ENCODE results near the gene HTR6.

DNA sequence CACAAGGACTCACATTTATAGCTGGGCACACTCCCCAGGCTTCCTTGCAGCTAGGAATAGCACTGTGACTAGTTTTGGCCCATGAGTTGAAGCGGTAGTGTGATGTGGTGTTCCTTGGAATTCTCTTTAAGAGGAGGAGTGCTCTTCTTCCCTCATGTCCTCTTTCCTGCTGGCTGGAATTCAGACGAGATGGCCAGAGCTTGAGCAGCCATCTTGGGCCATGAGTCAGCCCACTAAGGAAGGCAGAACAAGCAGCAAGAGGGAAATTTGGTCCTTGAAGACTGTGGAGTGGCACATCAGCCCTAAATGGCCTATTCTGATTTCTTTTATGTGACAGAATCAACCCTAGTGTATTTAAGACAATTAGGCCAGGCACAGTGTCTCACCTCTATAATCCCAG is 20.0 kb downstream of the HTR6 start:
- no peak for TF ChIP-seq EZH2 (optimal IDR thresholded peaks at IDR 0.05; ENCODE audit: low read depth, low read length)
- TF ChIP-seq, protein P1, sequence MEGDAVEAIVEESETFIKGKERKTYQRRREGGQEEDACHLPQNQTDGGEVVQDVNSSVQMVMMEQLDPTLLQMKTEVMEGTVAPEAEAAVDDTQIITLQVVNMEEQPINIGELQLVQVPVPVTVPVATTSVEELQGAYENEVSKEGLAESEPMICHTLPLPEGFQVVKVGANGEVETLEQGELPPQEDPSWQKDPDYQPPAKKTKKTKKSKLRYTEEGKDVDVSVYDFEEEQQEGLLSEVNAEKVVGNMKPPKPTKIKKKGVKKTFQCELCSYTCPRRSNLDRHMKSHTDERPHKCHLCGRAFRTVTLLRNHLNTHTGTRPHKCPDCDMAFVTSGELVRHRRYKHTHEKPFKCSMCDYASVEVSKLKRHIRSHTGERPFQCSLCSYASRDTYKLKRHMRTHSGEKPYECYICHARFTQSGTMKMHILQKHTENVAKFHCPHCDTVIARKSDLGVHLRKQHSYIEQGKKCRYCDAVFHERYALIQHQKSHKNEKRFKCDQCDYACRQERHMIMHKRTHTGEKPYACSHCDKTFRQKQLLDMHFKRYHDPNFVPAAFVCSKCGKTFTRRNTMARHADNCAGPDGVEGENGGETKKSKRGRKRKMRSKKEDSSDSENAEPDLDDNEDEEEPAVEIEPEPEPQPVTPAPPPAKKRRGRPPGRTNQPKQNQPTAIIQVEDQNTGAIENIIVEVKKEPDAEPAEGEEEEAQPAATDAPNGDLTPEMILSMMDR (IDR thresholded peaks at IDR 0.05; ENCODE audit: low read length): no peak
- TF ChIP-seq EZH2phosphoT487 (IDR thresholded peaks at IDR 0.05; ENCODE audit: low read length): no peak

Data from MM.1S (cell line).